ENCODE data around the gene FREM2.

Gene FREM2

DNA sequence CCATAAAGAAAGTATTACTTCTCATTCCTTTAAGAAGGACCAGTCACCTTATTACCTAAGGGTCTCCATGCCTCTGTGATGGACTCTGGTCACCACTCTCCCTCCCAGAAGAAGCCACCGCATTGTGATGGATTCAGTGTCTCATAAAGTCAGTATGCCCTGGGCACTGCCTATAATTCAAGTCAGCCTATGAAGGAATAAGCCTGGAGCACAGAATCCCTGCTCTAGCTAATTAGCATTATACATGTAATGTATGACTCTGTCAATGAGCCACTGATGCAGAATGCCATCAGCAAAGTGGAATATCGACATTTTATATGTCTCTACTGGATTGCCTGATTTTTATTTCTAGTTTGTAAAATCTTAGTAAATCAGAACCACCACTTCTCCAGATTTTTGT, 14.9 kb upstream of the FREM2 start:
- Histone ChIP-seq H3K9me3 (ENCODE audit: severe bottlenecking) (no peaks in the 10 kb centered on the region), H3K4me1 (ENCODE audit: insufficient read depth, poor library complexity, severe bottlenecking) (no peaks in the 10 kb centered on the region), H3K27ac (ENCODE audit: poor library complexity, severe bottlenecking) (no peak overlapping the region), H3K36me3 (ENCODE audit: low read depth) (no peaks in the 10 kb centered on the region), H3K27me3 (ENCODE audit: insufficient read depth, poor library complexity, severe bottlenecking) (peaks cover 5% of the 10 kb centered on the region), H3K4me3 (ENCODE audit: severe bottlenecking) (no peak overlapping the region)
- DNase-seq (ENCODE audit: low spot score) (no peak), ATAC-seq (ENCODE audit: low read depth) (no peak)
- TF ChIP-seq, protein P1, sequence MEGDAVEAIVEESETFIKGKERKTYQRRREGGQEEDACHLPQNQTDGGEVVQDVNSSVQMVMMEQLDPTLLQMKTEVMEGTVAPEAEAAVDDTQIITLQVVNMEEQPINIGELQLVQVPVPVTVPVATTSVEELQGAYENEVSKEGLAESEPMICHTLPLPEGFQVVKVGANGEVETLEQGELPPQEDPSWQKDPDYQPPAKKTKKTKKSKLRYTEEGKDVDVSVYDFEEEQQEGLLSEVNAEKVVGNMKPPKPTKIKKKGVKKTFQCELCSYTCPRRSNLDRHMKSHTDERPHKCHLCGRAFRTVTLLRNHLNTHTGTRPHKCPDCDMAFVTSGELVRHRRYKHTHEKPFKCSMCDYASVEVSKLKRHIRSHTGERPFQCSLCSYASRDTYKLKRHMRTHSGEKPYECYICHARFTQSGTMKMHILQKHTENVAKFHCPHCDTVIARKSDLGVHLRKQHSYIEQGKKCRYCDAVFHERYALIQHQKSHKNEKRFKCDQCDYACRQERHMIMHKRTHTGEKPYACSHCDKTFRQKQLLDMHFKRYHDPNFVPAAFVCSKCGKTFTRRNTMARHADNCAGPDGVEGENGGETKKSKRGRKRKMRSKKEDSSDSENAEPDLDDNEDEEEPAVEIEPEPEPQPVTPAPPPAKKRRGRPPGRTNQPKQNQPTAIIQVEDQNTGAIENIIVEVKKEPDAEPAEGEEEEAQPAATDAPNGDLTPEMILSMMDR (IDR thresholded peaks at IDR 0.05; ENCODE audit: poor library complexity, severe bottlenecking): no peak

- no peaks in the 10 kb centered on the region for H3K9me3 ChIP-seq (ENCODE audit: severe bottlenecking)
- no peaks in the 10 kb centered on the region for H3K4me1 ChIP-seq (ENCODE audit: insufficient read depth, poor library complexity, severe bottlenecking)
- no peak for DNase-seq (ENCODE audit: low spot score)
- ATAC-seq (ENCODE audit: low read depth): no peak
- H3K27me3 ChIP-seq (ENCODE audit: insufficient read depth, poor library complexity, severe bottlenecking): peaks cover 8% of the 10 kb centered on the region
- TF ChIP-seq, protein P1 (IDR thresholded peaks at IDR 0.05; ENCODE audit: poor library complexity, severe bottlenecking): no peak
- no peaks in the 10 kb centered on the region for H3K36me3 ChIP-seq (ENCODE audit: low read depth)
- no peak overlapping the region for H3K27ac ChIP-seq (ENCODE audit: poor library complexity, severe bottlenecking)
- no peak overlapping the region for H3K4me3 ChIP-seq (ENCODE audit: severe bottlenecking)
Measured at GRCh38 chr13:38674208-38674607, 12.7 kb upstream of the FREM2 start.

- Histone ChIP-seq H3K27me3 (ENCODE audit: insufficient read depth, poor library complexity, severe bottlenecking) (peaks cover 15% of the 10 kb centered on the region), H3K4me1 (ENCODE audit: insufficient read depth, poor library complexity, severe bottlenecking) (no peaks in the 10 kb centered on the region), H3K36me3 (ENCODE audit: low read depth) (no peaks in the 10 kb centered on the region), H3K4me3 (ENCODE audit: severe bottlenecking) (no peak overlapping the region), H3K9me3 (ENCODE audit: severe bottlenecking) (no peaks in the 10 kb centered on the region), H3K27ac (ENCODE audit: poor library complexity, severe bottlenecking) (no peak overlapping the region)
- DNase-seq (ENCODE audit: low spot score) (no peak), ATAC-seq (ENCODE audit: low read depth) (no peak)
- TF ChIP-seq, protein P1 (IDR thresholded peaks at IDR 0.05; ENCODE audit: poor library complexity, severe bottlenecking): no peak
Measured at GRCh38 chr13:38680912-38681311, 6.0 kb upstream of the FREM2 start.

GRCh38 chr13:38684714-38685113, 2.2 kb upstream of the FREM2 start:
- no peaks in the 10 kb centered on the region for H3K4me1 ChIP-seq (ENCODE audit: insufficient read depth, poor library complexity, severe bottlenecking)
- no peak overlapping the region for H3K27ac ChIP-seq (ENCODE audit: poor library complexity, severe bottlenecking)
- TF ChIP-seq, protein P1 (IDR thresholded peaks at IDR 0.05; ENCODE audit: poor library complexity, severe bottlenecking): no peak
- no peaks in the 10 kb centered on the region for H3K9me3 ChIP-seq (ENCODE audit: severe bottlenecking)
- DNase-seq (ENCODE audit: low spot score) (no peak), ATAC-seq (ENCODE audit: low read depth) (no peak)
- no peak overlapping the region for H3K4me3 ChIP-seq (ENCODE audit: severe bottlenecking)
- peaks cover 34% of the 10 kb centered on the region for H3K27me3 ChIP-seq (ENCODE audit: insufficient read depth, poor library complexity, severe bottlenecking)
- H3K36me3 ChIP-seq (ENCODE audit: low read depth): no peaks in the 10 kb centered on the region

DNA sequence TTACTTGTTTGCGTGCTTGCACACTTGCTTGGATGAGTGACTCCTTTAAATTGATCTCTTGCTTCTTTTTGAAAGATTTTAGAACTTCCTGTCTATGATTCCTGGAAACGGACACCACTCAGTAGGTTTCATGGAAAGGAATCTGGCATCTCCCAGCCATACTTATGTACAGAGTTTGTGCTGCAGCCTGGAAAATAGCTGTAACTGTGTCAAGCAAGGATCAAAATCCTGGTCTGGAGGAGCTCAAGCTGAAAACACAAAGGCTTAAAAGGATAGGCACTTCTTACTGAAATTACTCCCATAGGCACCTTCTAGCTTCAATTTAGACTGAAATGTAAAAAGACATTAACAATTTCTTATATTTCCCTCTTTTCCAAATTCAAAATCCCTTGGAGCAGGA, 1.4 kb upstream of the FREM2 start:
- TF ChIP-seq, protein P1 (IDR thresholded peaks at IDR 0.05; ENCODE audit: poor library complexity, severe bottlenecking): no peak
- Histone ChIP-seq H3K27me3 (ENCODE audit: insufficient read depth, poor library complexity, severe bottlenecking) (peaks cover 34% of the 10 kb centered on the region), H3K9me3 (ENCODE audit: severe bottlenecking) (no peaks in the 10 kb centered on the region), H3K4me3 (ENCODE audit: severe bottlenecking) (no peak overlapping the region), H3K36me3 (ENCODE audit: low read depth) (no peaks in the 10 kb centered on the region), H3K27ac (ENCODE audit: poor library complexity, severe bottlenecking) (no peak overlapping the region), H3K4me1 (ENCODE audit: insufficient read depth, poor library complexity, severe bottlenecking) (no peaks in the 10 kb centered on the region)
- ATAC-seq (ENCODE audit: low read depth) (no peak), DNase-seq (ENCODE audit: low spot score) (no peak)

Data from RWPE2 (cell line).